PFSK-1 (cell line): ENCODE results near the gene KLHL3.

Experiments
- FOXP2 ChIP-seq: optimal IDR thresholded peaks from 2 replicates; pipeline ENCODE3; 2011; ENCODE audit warnings: borderline replicate concordance, control low read depth, inconsistent platforms; ENCODE audit not compliant: insufficient read depth; ENCODE audit errors: extremely low read length, extremely low read depth
- POLR2AphosphoS5 ChIP-seq: IDR thresholded peaks from 2 replicates; pipeline ENCODE4 v1.6.1; 2012; ENCODE audit warnings: low read depth, mild to moderate bottlenecking, control low read depth, low read length, moderate library complexity
- SIN3A ChIP-seq: IDR thresholded peaks from 2 replicates; pipeline ENCODE4 v1.6.1; 2012; ENCODE audit warnings: mild to moderate bottlenecking, low read length, moderate library complexity, borderline replicate concordance; ENCODE audit not compliant: insufficient read depth
- TAF1 ChIP-seq: IDR thresholded peaks from 2 replicates; pipeline ENCODE4 v1.6.1; 2012; ENCODE audit warnings: low read length, control low read depth, borderline replicate concordance; ENCODE audit not compliant: insufficient read depth
- TF ChIP-seq, protein P1 (sequence below), 2 experiments: IDR thresholded peaks; 2 replicates each; pipeline versions ENCODE4 v1.6.1 to v1.8.0; 2011 to 2012; ENCODE audit warnings: low read depth in 2 of 2, low read length in 2 of 2, control low read depth in 1 of 2, inconsistent platforms in 1 of 2, mild to moderate bottlenecking in 1 of 2, moderate library complexity in 1 of 2; ENCODE audit not compliant: insufficient read depth in 1 of 2

Gene KLHL3

DNA sequence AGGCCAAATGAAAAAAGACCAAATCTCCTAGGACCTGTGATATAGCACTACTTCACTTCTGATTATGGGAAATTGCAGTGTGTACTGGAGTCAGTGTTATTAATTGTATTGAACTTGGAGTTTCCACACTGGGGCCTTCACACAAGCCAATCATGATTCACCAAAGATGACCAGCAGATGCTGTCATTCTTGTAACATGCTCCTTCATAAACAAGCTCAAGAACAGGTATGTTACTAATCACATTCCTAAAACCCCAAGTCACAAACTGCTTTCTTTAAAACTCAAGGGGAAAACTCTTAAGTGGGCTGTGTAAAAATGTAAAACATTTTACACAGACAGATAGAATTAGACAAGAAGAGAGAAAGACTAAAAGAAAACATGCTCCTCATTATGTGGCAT lies 5.6 kb downstream of the KLHL3 start:
- TF ChIP-seq POLR2AphosphoS5: no peak
- no peak for TF ChIP-seq TAF1
- TF ChIP-seq, protein P1, sequence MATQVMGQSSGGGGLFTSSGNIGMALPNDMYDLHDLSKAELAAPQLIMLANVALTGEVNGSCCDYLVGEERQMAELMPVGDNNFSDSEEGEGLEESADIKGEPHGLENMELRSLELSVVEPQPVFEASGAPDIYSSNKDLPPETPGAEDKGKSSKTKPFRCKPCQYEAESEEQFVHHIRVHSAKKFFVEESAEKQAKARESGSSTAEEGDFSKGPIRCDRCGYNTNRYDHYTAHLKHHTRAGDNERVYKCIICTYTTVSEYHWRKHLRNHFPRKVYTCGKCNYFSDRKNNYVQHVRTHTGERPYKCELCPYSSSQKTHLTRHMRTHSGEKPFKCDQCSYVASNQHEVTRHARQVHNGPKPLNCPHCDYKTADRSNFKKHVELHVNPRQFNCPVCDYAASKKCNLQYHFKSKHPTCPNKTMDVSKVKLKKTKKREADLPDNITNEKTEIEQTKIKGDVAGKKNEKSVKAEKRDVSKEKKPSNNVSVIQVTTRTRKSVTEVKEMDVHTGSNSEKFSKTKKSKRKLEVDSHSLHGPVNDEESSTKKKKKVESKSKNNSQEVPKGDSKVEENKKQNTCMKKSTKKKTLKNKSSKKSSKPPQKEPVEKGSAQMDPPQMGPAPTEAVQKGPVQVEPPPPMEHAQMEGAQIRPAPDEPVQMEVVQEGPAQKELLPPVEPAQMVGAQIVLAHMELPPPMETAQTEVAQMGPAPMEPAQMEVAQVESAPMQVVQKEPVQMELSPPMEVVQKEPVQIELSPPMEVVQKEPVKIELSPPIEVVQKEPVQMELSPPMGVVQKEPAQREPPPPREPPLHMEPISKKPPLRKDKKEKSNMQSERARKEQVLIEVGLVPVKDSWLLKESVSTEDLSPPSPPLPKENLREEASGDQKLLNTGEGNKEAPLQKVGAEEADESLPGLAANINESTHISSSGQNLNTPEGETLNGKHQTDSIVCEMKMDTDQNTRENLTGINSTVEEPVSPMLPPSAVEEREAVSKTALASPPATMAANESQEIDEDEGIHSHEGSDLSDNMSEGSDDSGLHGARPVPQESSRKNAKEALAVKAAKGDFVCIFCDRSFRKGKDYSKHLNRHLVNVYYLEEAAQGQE (IDR thresholded peaks at IDR 0.05; ENCODE audit: insufficient read depth in 1 of 2, low read depth in 2 of 2, low read length in 2 of 2): no peak
- no peak for TF ChIP-seq FOXP2
- no peak for TF ChIP-seq SIN3A

DNA sequence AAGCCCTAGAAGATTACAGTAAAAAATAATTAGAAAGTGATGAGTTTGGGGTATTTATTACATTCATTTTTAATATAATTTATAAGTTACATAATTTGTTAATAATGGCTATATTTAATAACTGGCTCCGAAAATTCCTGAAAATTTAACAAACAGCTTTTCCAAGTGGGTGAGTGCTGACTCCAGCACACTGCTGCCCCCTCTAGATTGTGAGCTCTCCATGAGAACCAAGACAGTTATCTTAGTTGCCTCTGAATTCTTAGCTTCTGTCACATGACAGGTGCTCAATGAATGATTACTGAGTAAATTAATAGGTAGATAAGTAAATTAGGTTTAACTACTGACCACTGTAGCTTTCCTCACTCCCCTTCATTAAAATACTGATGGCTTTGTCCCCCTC lies 7.8 kb downstream of the KLHL3 start:
- TF ChIP-seq, protein P1 (IDR thresholded peaks at IDR 0.05; ENCODE audit: insufficient read depth in 1 of 2, low read depth in 2 of 2, low read length in 2 of 2): no peak
- TF ChIP-seq SIN3A (no peak), TAF1 (no peak), POLR2AphosphoS5 (no peak), FOXP2 (no peak)

DNA sequence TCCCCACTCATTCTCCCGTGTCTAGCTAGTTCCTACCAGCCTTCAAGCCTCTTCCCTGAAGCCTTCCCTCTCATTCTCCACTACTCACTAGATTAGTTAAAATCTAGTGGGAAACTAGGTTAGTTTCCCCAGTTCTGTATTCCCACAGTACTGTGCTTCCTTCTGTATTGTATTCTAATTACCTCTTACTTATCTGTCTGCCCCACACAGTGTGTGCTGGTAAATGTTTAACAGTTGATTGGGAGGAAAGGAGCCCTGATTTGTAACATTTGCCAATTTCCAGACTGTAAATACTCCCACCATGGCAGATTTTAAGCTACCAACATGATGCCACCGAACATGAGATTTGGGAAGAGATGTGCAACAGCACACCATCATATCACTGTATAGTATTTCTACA lies 8.3 kb downstream of the KLHL3 start:
- TF ChIP-seq FOXP2 (no peak), SIN3A (no peak), TAF1 (no peak), POLR2AphosphoS5 (no peak)
- TF ChIP-seq, protein P1 (IDR thresholded peaks at IDR 0.05; ENCODE audit: insufficient read depth in 1 of 2, low read depth in 2 of 2, low read length in 2 of 2): no peak

DNA sequence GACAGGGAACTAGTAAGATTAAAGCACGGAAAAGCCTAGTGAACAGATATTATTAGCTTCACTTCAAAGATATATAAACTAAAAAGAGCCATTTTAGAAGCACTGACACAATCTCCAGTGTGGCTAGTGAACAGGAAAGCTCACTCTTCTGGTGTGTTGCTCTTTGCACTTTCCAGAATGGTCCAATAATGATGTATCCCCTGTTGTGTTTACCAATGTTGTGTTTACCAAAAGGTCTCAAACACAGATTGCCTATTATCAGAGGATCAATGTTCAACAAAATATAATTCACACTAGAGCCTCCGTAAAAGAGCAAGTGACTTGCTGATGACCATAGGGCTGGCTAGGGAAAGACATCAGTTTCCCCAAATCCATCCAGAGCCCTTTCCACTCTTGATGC lies 11.6 kb downstream of the KLHL3 start:
- no peak for TF ChIP-seq TAF1
- no peak for TF ChIP-seq SIN3A
- TF ChIP-seq POLR2AphosphoS5: no peak
- TF ChIP-seq FOXP2: no peak
- TF ChIP-seq, protein P1 (IDR thresholded peaks at IDR 0.05; ENCODE audit: insufficient read depth in 1 of 2, low read depth in 2 of 2, low read length in 2 of 2): no peak

DNA sequence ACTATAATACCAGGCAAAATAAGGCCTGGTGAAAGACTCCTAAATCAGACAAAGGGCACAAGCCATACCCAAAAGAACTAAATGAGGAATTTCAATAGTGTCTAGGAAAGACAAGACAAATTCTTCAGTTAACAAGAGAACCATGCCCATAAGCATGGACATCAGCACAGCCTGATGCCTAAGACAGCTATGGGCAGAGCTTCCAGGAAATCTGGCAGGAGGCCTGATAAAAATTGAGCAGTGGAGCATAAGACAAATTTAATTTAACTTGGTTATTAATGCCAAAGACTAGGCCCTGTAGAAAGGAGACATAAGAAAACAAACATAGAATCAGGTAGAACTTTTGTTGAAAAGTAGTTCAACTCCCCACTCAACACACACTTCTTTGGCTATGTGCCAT lies 17.3 kb downstream of the KLHL3 start:
- TF ChIP-seq POLR2AphosphoS5 (no peak), SIN3A (no peak), FOXP2 (no peak), TAF1 (no peak)
- TF ChIP-seq, protein P1 (IDR thresholded peaks at IDR 0.05; ENCODE audit: insufficient read depth in 1 of 2, low read depth in 2 of 2, low read length in 2 of 2): no peak
